ENCODE measurements around the gene VSTM2B.

The VSTM2B gene

DNA sequence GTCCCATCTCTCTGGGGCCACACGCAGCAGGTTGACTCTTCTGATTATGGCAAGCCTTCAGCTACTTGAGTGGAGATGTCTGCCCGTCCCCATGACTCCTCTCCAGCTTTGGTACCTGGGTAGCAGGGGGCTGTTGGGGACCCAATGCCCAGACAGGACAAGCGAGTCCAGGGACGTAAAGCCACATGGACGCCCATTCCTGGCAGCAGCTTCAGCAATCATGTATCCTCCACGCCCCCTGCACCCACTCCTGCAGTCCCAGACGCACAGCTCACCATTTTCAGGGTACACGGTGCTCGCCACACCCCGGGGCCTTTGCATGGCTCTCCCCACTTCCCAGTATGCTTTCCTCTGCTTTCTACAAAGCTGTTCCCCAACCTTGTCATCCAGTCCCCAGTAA is 22.0 kb upstream of the VSTM2B start:
- no peak overlapping the region for H3K27ac ChIP-seq
- TF ChIP-seq ZFX (IDR thresholded peaks at IDR 0.05): no peak
- TF ChIP-seq, protein P1, sequence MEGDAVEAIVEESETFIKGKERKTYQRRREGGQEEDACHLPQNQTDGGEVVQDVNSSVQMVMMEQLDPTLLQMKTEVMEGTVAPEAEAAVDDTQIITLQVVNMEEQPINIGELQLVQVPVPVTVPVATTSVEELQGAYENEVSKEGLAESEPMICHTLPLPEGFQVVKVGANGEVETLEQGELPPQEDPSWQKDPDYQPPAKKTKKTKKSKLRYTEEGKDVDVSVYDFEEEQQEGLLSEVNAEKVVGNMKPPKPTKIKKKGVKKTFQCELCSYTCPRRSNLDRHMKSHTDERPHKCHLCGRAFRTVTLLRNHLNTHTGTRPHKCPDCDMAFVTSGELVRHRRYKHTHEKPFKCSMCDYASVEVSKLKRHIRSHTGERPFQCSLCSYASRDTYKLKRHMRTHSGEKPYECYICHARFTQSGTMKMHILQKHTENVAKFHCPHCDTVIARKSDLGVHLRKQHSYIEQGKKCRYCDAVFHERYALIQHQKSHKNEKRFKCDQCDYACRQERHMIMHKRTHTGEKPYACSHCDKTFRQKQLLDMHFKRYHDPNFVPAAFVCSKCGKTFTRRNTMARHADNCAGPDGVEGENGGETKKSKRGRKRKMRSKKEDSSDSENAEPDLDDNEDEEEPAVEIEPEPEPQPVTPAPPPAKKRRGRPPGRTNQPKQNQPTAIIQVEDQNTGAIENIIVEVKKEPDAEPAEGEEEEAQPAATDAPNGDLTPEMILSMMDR (conservative IDR thresholded peaks at IDR 0.05): no peak

- TF ChIP-seq, protein P1 (conservative IDR thresholded peaks at IDR 0.05): no peak
- TF ChIP-seq ZFX (IDR thresholded peaks at IDR 0.05): no peak
- H3K27ac ChIP-seq: no peak overlapping the region
These were observed 21.3 kb upstream of the VSTM2B start for GRCh38 chr19:29504454-29504853.

DNA sequence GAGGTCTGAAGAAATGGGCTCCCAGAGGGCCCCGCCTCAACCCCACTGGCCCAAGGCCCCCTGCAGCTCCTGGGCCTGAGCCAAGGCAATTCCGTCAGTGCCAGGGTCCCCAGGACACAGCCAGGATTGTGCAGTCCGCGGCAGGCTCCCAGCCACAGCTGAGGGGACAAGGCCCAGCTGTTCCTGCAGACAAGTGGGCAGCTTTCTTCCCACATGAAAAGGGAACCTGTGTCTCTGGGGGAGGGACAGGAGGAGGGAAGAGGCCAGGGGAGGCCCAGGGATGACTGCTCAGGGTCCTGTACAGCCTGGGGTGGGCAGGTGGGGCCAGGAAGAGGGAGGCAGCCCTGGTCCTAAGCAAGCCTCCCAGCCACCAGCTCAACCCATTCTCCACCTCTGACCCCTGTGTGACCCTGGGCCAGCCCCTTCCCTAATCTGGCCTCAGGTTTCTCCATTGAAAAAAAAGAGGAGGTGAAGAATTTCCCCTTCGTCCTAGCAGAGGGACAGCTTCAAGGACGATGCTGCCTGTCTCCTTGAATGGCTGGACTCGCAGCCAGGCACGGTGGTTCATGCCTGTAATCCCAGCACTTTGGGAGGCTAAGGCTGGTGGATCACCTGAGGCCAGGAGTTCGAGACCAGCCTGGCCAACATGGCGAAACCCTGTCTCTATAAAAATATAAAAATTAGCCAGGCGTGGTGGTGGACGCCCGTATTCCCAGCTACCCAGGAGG is 20.5 kb upstream of the VSTM2B start:
- no peak overlapping the region for H3K27ac ChIP-seq
- TF ChIP-seq, protein P1 (conservative IDR thresholded peaks at IDR 0.05): no peak
- TF ChIP-seq ZFX (IDR thresholded peaks at IDR 0.05): no peak

- TF ChIP-seq ZFX (IDR thresholded peaks at IDR 0.05): no peak
- TF ChIP-seq, protein P1 (conservative IDR thresholded peaks at IDR 0.05): no peak
- no peak overlapping the region for H3K27ac ChIP-seq
These were observed 19.2 kb upstream of the VSTM2B start for GRCh38 chr19:29506619-29506911.

DNA sequence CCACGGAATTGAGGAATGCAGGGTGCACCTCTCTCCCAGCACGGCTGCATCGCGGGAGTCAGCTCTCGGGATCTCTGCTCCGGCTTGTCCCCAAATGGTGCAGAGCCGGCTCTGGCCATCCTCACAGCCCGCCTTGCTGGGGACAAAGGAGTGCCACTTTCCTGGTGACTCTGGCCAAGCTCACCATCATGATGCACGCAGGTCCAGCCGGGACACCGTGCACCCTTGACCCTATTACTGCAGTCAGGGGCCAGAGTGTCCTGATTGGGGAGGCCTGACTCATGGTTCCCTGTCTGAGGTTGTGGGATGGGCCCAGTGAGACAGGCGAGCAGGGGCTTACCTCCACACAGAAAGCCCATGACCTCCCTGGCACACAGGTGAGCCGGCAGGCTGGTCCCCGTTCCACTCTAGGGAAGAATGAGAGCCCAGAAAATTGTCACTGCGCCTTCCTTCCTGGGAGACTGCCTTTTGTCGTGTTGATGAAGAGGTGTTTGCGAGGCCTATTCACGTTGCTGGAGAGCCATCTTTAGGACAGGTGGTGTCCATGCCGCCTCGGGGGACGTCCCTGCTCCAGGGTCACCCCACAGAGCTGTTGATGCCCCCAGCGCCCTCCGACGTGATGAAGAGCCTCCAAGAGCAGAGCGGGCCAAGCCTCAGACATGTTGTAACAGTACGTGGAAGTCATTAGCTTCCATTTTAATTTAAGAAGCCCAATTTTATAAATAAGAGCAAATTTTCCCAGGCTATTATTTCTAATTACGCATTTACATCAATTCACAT is 18.5 kb upstream of the VSTM2B start:
- TF ChIP-seq, protein P1 (conservative IDR thresholded peaks at IDR 0.05): no peak
- TF ChIP-seq ZFX (IDR thresholded peaks at IDR 0.05): no peak
- no peak overlapping the region for H3K27ac ChIP-seq

DNA sequence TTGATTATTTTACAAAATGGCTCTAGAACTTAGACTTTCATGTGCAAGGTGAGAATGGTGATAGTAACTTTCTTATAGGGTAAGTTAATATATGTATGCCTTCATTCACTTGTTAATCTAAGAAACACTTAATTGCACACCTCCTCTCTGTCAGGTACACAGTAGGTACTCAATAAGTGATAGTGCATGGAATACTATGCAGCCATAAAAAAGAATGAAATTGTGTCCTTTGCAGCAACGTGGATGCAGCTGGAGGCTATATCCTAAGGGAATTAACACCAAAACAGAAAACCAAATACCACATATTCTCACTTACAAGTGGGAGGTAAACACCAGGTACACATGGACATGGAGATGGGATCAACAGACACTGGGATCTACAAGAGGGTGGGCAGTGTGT is 17.6 kb upstream of the VSTM2B start:
- H3K27ac ChIP-seq: no peak overlapping the region
- TF ChIP-seq, protein P1 (conservative IDR thresholded peaks at IDR 0.05): no peak
- no peak for TF ChIP-seq ZFX (IDR thresholded peaks at IDR 0.05)

DNA sequence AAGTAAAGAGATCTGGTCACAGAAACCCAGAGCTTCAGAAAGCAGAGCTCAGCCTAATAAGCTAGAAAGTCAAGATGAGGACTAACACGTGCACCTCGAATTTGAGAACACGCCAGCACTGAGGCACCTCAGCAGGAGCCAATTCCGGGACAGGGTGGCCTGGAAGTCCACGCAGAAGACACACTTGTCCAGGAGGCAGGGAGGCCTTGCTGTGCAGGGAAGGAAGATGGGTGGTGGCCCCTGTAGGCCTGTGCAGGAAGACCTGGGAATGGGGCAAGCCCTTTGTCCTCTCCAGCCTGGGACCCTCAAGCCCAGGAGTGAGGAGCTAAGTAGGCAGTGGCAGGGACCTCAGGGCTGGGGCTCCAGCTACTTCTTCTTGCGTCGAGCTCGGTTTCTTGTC is 16.3 kb upstream of the VSTM2B start:
- TF ChIP-seq ZFX (IDR thresholded peaks at IDR 0.05): no peak
- TF ChIP-seq, protein P1 (conservative IDR thresholded peaks at IDR 0.05): no peak
- no peak overlapping the region for H3K27ac ChIP-seq

Data from C4-2B (cell line).